H1 (cell line): ENCODE results near the gene SVOPL. TPM values are rescaled to one million over a fixed set of nuclear protein-coding genes. Genes with fewer than 3 reads are reported as not detected.

Experiments
- CTCF ChIA-PET: fragments of 300-600 bp; sonication (Branson Sonifier 250); formaldehyde crosslinking; loops from one replicate; lab custom pipeline; 2021; ENCODE audit not compliant: partially characterized antibody; lab: Charles Lee
- POLR2A ChIA-PET: fragments of 300-600 bp; sonication (Branson Sonifier 250); formaldehyde crosslinking; loops from one replicate; lab custom pipeline; 2021; ENCODE audit warnings: inconsistent platforms; ENCODE audit not compliant: partially characterized antibody; lab: Charles Lee
- DNase-seq, 2 experiments: peaks; one replicate each; pipeline versions ENCODE4 v3.0.0 to v3.0.0-alpha.2; 2010 to 2022; ENCODE audit warnings: low spot score in 2 of 2, low read depth in 1 of 2, mixed read lengths in 1 of 2
- FAIRE-seq: peaks from 2 replicates; lab custom pipeline; 2011; peaks lifted over from hg19 to GRCh38; lab: Jason Lieb, UNC
- H2AFZ ChIP-seq: 2 replicates; pipeline ENCODE4 v1.8.1; 2012; ENCODE audit warnings: low read length, inconsistent platforms
- H2AK5ac ChIP-seq: 2 replicates; pipeline ENCODE4 v1.6.1; 2013; ENCODE audit warnings: low read depth, low read length
- H2BK120ac ChIP-seq: replicated peaks from 2 replicates; pipeline ENCODE3; 2013; ENCODE audit warnings: low read depth, low read length, inconsistent platforms
- H2BK12ac ChIP-seq: 2 replicates; pipeline ENCODE4 v1.6.1; 2013; ENCODE audit warnings: low read depth, low read length
- H2BK15ac ChIP-seq: 2 replicates; pipeline ENCODE4 v1.6.1; 2013; ENCODE audit warnings: low read length
- H2BK20ac ChIP-seq: 2 replicates; pipeline ENCODE4 v1.6.1; 2013; ENCODE audit warnings: low read length
- H2BK5ac ChIP-seq: 2 replicates; pipeline ENCODE4 v1.6.1; 2013; ENCODE audit warnings: low read depth, low read length
- H3K14ac ChIP-seq: 2 replicates; pipeline ENCODE4 v1.6.1; 2013; ENCODE audit warnings: inconsistent platforms; ENCODE audit not compliant: insufficient read length
- H3K18ac ChIP-seq: 2 replicates; pipeline ENCODE4 v1.6.1; 2013; ENCODE audit warnings: low read length; ENCODE audit errors: extremely low read depth
- H3K23ac ChIP-seq: 2 replicates; pipeline ENCODE4 v1.6.1; 2013; ENCODE audit warnings: inconsistent platforms; ENCODE audit not compliant: insufficient read length
- H3K23me2 ChIP-seq: 2 replicates; pipeline ENCODE4 v1.6.1; 2013; ENCODE audit warnings: low read depth, low read length
- H3K27ac ChIP-seq: 2 replicates; pipeline ENCODE4 v1.6.1; 2011; ENCODE audit warnings: low read depth, low read length, inconsistent platforms
- H3K27me3 ChIP-seq, 4 experiments: replicated peaks in 1 of 4; 1 replicate in 1 of 4; 2 replicates in 3 of 4; pipeline versions ENCODE4 v1.6.1 to v1.8.1; 2011 to 2013; ENCODE audit warnings: low read length in 3 of 4, mild to moderate bottlenecking in 3 of 4, inconsistent platforms in 2 of 4, mixed read lengths in 2 of 4, moderate library complexity in 1 of 4; ENCODE audit not compliant: control insufficient read depth in 3 of 4, insufficient read depth in 3 of 4; ENCODE audit errors: extremely low read depth in 1 of 4
- H3K36me3 ChIP-seq, 4 experiments: 2 replicates each; pipeline versions ENCODE4 v1.6.1 to v1.8.1; 2011 to 2013; ENCODE audit warnings: mild to moderate bottlenecking in 4 of 4, low read length in 3 of 4, moderate library complexity in 2 of 4, control low read depth in 1 of 4, inconsistent platforms in 1 of 4; ENCODE audit not compliant: insufficient read depth in 4 of 4, control insufficient read depth in 2 of 4
- H3K4ac ChIP-seq: replicated peaks from 2 replicates; pipeline ENCODE3; 2013; ENCODE audit warnings: low read length, low read depth, mixed read lengths, inconsistent platforms; ENCODE audit not compliant: insufficient read length
- H3K4me1 ChIP-seq, 4 experiments: replicated peaks in 1 of 4; 1 replicate in 1 of 4; 2 replicates in 3 of 4; pipeline versions ENCODE4 v1.6.1 to v1.8.1; 2011 to 2013; ENCODE audit warnings: low read length in 3 of 4, inconsistent platforms in 2 of 4, mixed read lengths in 1 of 4; ENCODE audit not compliant: insufficient read depth in 4 of 4, control insufficient read depth in 3 of 4
- H3K4me2 ChIP-seq, 2 experiments: 2 replicates each; pipeline versions ENCODE4 v1.6.1 to v1.8.1; 2011 to 2013; ENCODE audit warnings: low read depth in 2 of 2, low read length in 2 of 2, control low read depth in 1 of 2, inconsistent platforms in 1 of 2, mild to moderate bottlenecking in 1 of 2; ENCODE audit not compliant: insufficient read depth in 1 of 2
- H3K4me3 ChIP-seq, 4 experiments: fragments of 200-600, 300-600 bp in 1 of 4; sonication (generic), shearing (Covaris generic), sonication (Bioruptor Twin) in 1 of 4; 2 replicates each; pipeline versions ENCODE4 v1.5.1 to v1.8.1; 2011 to 2016; ENCODE audit warnings: low read length in 4 of 4, low read depth in 3 of 4, control low read depth in 2 of 4, inconsistent platforms in 2 of 4, mild to moderate bottlenecking in 2 of 4, mixed read lengths in 1 of 4, moderate library complexity in 1 of 4; ENCODE audit not compliant: insufficient read depth in 2 of 4; ENCODE audit errors: extremely low read depth in 1 of 4
- H3K56ac ChIP-seq: replicated peaks from 2 replicates; pipeline ENCODE3; 2013; ENCODE audit warnings: low read depth, mild to moderate bottlenecking, mixed read lengths, low read length, inconsistent platforms; ENCODE audit not compliant: insufficient read length
- H3K79me1 ChIP-seq: 2 replicates; pipeline ENCODE4 v1.6.1; 2013; ENCODE audit warnings: low read depth, low read length, control low read depth
- H3K79me2 ChIP-seq, 2 experiments: 2 replicates each; pipeline versions ENCODE4 v1.6.1 to v1.8.1; 2012 to 2013; ENCODE audit warnings: low read length in 2 of 2, mild to moderate bottlenecking in 2 of 2, inconsistent platforms in 1 of 2; ENCODE audit not compliant: insufficient read depth in 2 of 2, control insufficient read depth in 1 of 2
- H3K9ac ChIP-seq, 4 experiments: replicated peaks in 1 of 4; 1 replicate in 1 of 4; 2 replicates in 3 of 4; pipeline versions ENCODE4 v1.6.1 to v1.8.1; 2011 to 2013; ENCODE audit warnings: low read depth in 3 of 4, low read length in 3 of 4, control low read depth in 2 of 4, mild to moderate bottlenecking in 2 of 4, moderate library complexity in 2 of 4, inconsistent platforms in 1 of 4; ENCODE audit errors: extremely low read depth in 1 of 4
- H3K9me3 ChIP-seq, 2 experiments: 2 replicates each; pipeline versions ENCODE4 v1.6.1 to v1.8.1; 2012 to 2013; ENCODE audit warnings: mild to moderate bottlenecking in 2 of 2, moderate library complexity in 2 of 2, control low read depth in 1 of 2, inconsistent platforms in 1 of 2, low read depth in 1 of 2, low read length in 1 of 2, mixed read lengths in 1 of 2; ENCODE audit not compliant: insufficient read depth in 2 of 2
- H4K20me1 ChIP-seq, 2 experiments: replicated peaks in 1 of 2; 2 replicates each; pipeline versions ENCODE3 to v1.8.1; 2011 to 2013; ENCODE audit warnings: inconsistent platforms in 2 of 2, low read length in 2 of 2, mild to moderate bottlenecking in 1 of 2; ENCODE audit not compliant: insufficient read depth in 2 of 2, control insufficient read depth in 1 of 2
- H4K5ac ChIP-seq: 2 replicates; pipeline ENCODE4 v1.6.1; 2013; ENCODE audit warnings: low read length, low read depth, mixed read lengths, inconsistent platforms; ENCODE audit not compliant: insufficient read length
- H4K8ac ChIP-seq: 2 replicates; pipeline ENCODE4 v1.8.0; 2013; ENCODE audit warnings: mild to moderate bottlenecking, moderate library complexity, low read length, inconsistent platforms; ENCODE audit not compliant: insufficient read depth; ENCODE audit errors: extremely low read depth
- H4K91ac ChIP-seq: replicated peaks from 2 replicates; pipeline ENCODE3; 2013; ENCODE audit warnings: low read length, mixed read lengths, inconsistent platforms; ENCODE audit not compliant: insufficient read length
- ATF2 ChIP-seq: IDR thresholded peaks from 2 replicates; pipeline ENCODE4 v1.6.1; 2012; ENCODE audit warnings: low read length, inconsistent platforms
- BCL11A ChIP-seq, 2 experiments: IDR thresholded peaks; one replicate each; pipeline ENCODE4 v1.6.1; 2011; ENCODE audit warnings: low read depth in 2 of 2, low read length in 2 of 2, mild to moderate bottlenecking in 2 of 2
- CEBPB ChIP-seq: IDR thresholded peaks from 2 replicates; pipeline ENCODE4 v1.6.1; 2012; ENCODE audit warnings: low read depth, low read length
- KDM5A ChIP-seq: fragments of 200-600 bp; IDR thresholded peaks from 2 replicates; pipeline ENCODE4 v1.7.1; 2012; ENCODE audit warnings: mild to moderate bottlenecking, low read length, inconsistent platforms, mixed read lengths
- NANOG ChIP-seq: IDR thresholded peaks from 2 replicates; pipeline ENCODE4 v1.6.1; 2011; ENCODE audit warnings: low read length, low read depth, mild to moderate bottlenecking, inconsistent platforms; ENCODE audit not compliant: insufficient read depth, poor library complexity, severe bottlenecking
- POLR2AphosphoS5 ChIP-seq: IDR thresholded peaks from 2 replicates; pipeline ENCODE4 v1.6.1; 2011; ENCODE audit warnings: low read depth, low read length
- RBBP5 ChIP-seq: IDR thresholded peaks from 2 replicates; pipeline ENCODE4 v1.7.1; 2012; ENCODE audit warnings: low read depth, mild to moderate bottlenecking, inconsistent platforms, low read length, moderate library complexity, borderline replicate concordance
- SIN3A ChIP-seq, 2 experiments: IDR thresholded peaks in 1 of 2; conservative IDR thresholded peaks in 1 of 2; 2 replicates each; pipeline ENCODE4 v1.6.1; 2011 to 2012; ENCODE audit warnings: low read length in 2 of 2, improper control_type of control experiment in 1 of 2, low read depth in 1 of 2, mild to moderate bottlenecking in 1 of 2
- TBP ChIP-seq: IDR thresholded peaks from 2 replicates; pipeline ENCODE4 v1.6.1; 2011; ENCODE audit warnings: low read depth, low read length, improper control_type of control experiment
- WGBS, 2 experiments: shearing (Covaris generic) in 1 of 2; methylation state at CpG; one replicate each; pipeline versions ENCODE4 v1.1.6 to v1.1.7; 2013 to 2015; ENCODE audit warnings: low lambda C conversion rate in 2 of 2, mixed read lengths in 2 of 2, inconsistent platforms in 1 of 2, low coverage in 1 of 2, missing lambda C conversion rate in 1 of 2; ENCODE audit not compliant: insufficient replicate concordance in 2 of 2, insufficient coverage in 1 of 2, insufficient read length in 1 of 2; ENCODE audit errors: extremely low coverage in 1 of 2, missing lambda C conversion rate in 1 of 2; 5-methylcytosine and 5-hydroxymethylcytosine counted together
- polyA plus RNA-seq, 7 experiments: library from polyadenylated mRNA; depleted of rRNA in 3 of 7; stranded (reverse) in 5 of 7; unstranded in 2 of 7; fragments of >200 nt in 5 of 7; fragments of 200-250 nt in 2 of 7; gene quantifications; 1 replicate in 5 of 7; 2 replicates in 1 of 7; 4 replicates in 1 of 7; pipeline versions ENCODE4 v1.2.1 to v1.2.3, GENCODE V29; 2011 to 2013; ENCODE audit warnings: missing spikeins in 2 of 7, mixed read lengths in 2 of 7
- total RNA-seq: library from RNA; stranded (reverse); fragmentation: NEBNext Ultra II Directional; extraction: Animal tissue kit (Norgen Biotek cat#: 25700); gene quantifications from 2 replicates; pipeline ENCODE4 v1.2.1, GENCODE V29; 2021

The SVOPL gene
- total and polyA plus RNA-seq, 2 of the 8 experiments (the other 6 are each of a cell fraction or from before 2014, with no cell fraction given), result 1.1 to 1.4 TPM

- no peak for FAIRE-seq
- Histone ChIP-seq H3K23ac (no peak overlapping the region), H3K4me1 (no peaks in the 10 kb centered on the region), H2AFZ (no peak overlapping the region), H4K20me1 (no peaks in the 10 kb centered on the region), H3K9ac (no peak overlapping the region)
- CTCF ChIA-PET, result no interaction called here
- no peak for TF ChIP-seq ATF2
- no peak for TF ChIP-seq BCL11A (IDR thresholded peaks at IDR 0.05; ENCODE audit: low read depth in 2 of 2, low read length in 2 of 2)
- no peak for TF ChIP-seq RBBP5
- TF ChIP-seq KDM5A, result no peak
- TF ChIP-seq POLR2AphosphoS5, result no peak
- no peak for TF ChIP-seq CEBPB
- TF ChIP-seq SIN3A (conservative IDR thresholded peaks at IDR 0.05 in 1 of 2, IDR thresholded peaks at IDR 0.05 in 1 of 2; ENCODE audit: low read depth in 1 of 2, low read length in 2 of 2), result no peak
- TF ChIP-seq TBP, result no peak
- TF ChIP-seq NANOG, result no peak
- TF ChIP-seq, all 59 proteins: peak for 0
- Histone ChIP-seq H3K79me2 (peaks cover 0 to 22% of the 10 kb centered on the region in 2 experiments; a peak in 2 of 4 replicates), H3K4ac (no peak overlapping the region), H2BK12ac (no peak overlapping the region), H3K79me1 (no peaks in the 10 kb centered on the region; the same call in 1 of the 2 replicates), H2BK20ac (no peak overlapping the region), H2BK5ac (no peak overlapping the region), H3K9me3 (peaks cover 14 to 16% of the 10 kb centered on the region in 2 experiments), H3K56ac (no peak overlapping the region), H3K36me3 (peaks cover 38 to 100% (median 76%) of the 10 kb centered on the region in 4 experiments), H3K27ac (no peak overlapping the region), H4K91ac (no peak overlapping the region), H3K18ac (no peak overlapping the region), H3K4me2 (no peak overlapping the region), H3K27me3 (no peaks in the 10 kb centered on the region), H2BK120ac (no peak overlapping the region), H4K5ac (no peak overlapping the region), H2BK15ac (no peak overlapping the region), H4K8ac (no peak overlapping the region), H3K4me3 (no peak overlapping the region), H3K14ac (no peak overlapping the region), H2AK5ac (no peak overlapping the region), H3K23me2 (no peaks in the 10 kb centered on the region)
- POLR2A ChIA-PET, result no interaction called here
- DNase-seq, result no peak
- 95% methylated on average over 3 of the region's 3 CpGs; no CpG with 5 or more reads in 1 of the 2 experiments for WGBS, 2 experiments
Measured at GRCh38 chr7:138569418-138569817, 131.7 kb downstream of the SVOPL start.
